NCI-H2029 (cell line): ENCODE results near the gene ACKR2.

ENCODE experiments used
- DNase-seq: peaks from one replicate; lab custom pipeline; 2025; lab: John Stamatoyannopoulos, UW

ACKR2 gene

DNA sequence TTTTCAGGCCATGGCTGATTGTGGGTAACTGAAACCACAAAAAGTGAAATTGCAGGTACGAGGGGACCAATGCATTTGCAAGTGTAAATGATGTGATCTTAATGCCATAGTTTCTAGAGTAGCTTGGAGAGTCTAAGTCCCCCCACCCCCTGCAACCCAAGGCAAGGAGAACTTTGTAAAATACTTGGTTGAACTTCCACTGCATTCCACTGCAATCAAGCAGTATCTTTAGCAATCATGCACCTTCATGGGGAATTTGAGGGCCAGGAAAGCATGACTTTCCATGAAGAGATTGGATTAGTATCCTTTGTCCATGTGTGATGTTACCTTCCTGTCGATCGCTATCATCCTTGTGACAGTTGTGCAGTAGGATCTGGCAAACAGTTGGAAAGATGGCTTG is 77.8 kb downstream of the ACKR2 start:
- DNase-seq, result no peak

DNA sequence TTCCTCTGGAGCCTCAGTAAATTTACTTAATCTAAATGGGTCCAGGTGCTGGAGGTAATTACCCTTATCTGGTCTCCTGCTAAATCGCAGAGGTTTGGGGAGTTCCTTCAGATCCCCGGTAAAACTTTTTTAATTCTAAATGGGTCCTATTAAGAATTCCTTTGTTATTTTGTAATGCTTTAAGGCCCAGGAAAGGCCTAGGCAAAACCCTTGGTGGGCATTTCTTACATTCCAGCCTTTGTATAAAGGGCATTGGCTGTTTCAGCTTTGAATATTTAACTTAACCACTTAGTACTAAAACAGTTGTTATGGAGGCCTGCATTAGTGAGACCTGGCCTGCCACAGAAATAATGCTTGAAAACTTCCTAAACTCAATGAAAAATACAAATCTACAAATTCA is 81.8 kb downstream of the ACKR2 start:
- DNase-seq, result no peak

DNA sequence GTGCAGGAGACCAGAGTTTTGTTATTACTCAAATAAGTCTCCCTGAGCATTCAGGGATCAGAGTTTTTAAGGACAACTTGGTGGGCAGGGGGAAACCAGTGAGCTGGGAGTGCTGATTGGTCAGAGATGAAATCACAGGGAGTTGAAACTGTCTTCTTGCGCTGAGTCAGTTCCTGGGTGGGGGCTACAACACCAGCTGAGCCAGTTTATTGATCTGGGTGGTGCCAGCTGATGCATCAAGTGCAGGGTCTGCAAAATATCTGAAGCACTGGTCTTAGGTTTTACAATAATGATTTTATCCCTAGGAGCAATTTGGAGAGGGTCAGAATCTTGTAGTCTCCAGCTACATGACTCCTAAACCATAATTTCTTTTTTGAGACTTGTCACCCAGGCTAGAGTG is 82.9 kb downstream of the ACKR2 start:
- no peak for DNase-seq

DNA sequence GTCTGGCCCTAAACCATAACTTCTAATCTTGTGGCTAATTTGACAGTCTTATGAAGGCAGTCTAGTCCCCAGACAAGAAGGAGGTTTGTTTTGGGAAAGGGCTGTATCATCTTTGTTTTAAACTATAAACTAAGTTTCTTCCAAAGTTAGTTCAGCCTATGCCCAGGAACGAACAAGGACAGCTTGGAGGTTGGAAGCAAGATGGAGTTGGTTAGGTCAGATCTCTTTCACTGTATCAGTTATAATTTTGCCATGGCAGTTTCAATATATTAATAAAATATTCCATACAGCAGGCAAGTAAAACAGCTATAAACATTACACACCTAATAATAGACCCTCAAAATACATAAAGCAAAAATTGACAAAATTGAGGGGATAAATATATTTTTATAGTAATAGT is 83.6 kb downstream of the ACKR2 start:
- DNase-seq, result no peak

DNA sequence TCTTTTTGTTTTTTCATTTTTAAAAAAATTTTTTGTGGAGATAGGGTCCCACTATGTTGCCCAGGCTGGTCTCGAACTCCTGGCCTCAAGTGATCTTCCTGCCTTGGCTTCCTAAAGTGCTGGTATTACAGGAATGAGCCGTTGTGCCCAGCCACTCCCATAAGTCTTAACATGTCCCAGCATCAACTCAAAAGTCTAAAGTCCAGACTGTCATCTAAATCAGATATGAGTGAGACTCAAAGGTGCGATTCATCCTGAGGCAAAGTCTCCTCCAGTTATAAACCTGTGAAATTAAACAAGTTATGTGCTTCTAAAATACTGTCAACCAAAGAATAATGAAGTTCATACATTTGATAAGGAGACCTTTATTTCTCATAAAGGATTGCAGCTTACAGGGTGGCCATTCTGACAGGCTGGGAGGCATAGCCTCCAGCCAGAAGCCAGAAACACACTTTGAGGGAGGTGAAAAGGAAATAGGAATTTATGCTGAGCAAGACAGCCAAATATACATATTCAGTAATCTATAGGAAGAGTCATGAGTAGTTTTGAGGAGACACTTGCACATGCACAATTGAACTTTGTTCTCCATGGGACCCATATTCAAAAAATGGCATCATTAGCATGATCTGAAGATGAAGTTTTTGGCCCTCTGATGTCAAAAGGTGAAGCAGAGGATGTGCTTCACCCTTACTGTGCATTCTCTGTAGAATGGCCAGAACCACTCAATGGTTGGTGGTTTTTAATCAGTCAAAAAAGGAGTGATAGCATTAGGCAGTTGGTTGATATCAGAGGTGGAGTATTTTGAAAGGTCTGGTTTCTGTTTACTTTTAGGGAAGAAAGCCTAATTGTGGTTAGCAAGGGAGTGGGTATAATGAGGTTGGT is 85.7 kb downstream of the ACKR2 start:
- DNase-seq, result no peak

DNA sequence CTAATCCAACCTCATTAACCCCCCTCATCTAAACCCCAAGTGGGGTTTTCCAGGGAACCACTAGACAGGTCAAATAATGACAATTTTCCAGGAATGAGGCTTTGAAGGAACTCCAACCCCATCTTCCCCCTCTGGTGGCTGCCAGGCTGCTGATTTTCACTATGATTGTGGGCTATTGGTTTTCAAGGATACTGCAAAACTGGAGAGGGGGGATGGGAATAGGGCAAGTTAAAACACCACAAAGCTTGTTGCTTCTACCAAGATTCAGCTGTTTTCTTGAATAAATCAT is 86.3 kb downstream of the ACKR2 start:
- DNase-seq, result peak; percentile 53

DNA sequence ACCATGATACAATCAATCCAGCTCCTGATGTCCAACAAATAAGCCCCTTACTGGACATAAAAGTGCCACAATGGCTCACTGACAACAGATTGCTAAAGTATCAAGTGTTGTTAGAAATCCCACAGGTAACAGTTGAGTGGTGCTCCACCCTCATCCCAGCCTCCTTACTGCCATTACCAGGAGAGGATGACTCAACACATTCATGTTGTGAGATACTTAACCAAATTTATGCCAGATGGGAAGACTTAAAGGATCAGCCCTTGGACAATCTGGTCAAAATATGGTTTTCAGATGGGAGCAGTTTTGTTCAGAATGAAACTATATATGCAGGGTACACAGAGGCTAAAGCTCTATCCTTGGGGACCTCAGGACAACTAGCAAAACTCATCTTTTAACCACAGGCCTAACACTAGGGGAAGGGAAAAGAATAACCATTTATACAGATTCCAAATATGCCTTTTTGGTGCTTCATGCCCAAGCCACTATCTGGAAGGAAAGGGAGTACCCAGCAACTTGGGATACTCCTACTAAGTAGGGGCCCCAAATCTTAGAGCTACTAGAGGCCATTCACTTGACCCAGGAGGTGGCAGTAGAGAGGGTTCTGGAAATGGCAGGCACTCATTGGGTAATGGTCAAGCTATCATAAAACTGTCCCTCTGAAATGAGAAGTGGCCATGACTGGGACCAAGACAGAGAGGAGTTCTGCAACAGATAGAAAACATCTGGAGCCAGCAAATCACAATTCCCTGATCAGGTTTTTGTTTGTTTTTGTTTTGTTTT is 89.8 kb downstream of the ACKR2 start:
- no peak for DNase-seq

DNA sequence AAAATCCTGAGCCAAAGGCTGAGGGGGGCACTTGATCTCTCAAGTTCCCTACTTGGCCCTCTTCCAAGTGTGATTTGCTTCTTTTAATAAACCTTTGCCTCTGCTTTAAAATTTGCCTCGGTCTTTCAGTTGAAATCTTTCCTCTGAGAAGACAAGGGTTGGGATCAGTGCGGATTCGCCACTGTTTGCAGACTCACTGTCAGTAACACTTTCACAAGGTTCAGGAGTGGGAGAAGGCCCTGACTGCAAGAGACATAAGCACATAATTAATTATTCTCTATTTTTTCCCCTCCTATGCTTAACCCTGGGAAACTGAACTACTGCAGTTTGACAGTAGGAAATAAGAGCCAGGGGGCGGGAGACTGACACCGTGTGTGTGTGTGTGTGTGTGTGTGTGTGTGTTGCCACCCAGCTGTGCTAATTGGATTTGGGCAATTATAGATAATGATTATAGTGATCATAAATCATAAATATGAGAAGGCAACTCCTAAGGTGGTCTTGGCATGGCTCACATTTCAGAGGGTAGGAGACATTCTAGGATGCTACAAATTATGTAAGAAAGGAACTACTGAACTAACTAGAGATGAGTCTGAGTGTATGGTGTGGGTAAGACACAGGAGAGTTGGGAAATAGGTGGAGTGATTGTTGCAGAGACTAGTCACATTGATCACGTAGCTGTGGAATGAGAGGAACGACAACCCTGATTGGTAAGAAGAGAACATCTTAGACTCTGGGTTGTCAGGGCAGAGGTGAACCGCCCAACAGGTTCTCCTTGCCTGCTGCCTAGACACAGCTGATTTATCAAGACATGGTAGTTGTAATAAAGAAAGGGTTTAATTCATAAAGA is 91.2 kb downstream of the ACKR2 start:
- no peak for DNase-seq

DNA sequence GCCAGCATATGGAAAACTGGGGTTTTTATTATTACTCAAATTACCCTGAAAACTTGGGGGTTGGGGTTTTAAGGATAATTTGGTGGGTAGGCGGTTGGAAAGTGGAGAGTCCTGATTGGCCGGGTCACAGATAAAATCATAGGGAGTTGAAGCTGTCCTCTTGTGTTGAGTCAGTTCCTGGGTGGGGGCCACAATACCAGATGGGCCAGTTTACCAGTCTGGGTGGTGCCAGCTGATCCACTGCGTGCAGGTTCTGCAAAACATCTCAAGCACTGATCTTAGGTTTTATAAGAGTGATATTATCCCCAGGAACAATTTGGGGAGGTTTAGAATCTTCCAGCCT is 91.8 kb downstream of the ACKR2 start:
- no peak for DNase-seq

DNA sequence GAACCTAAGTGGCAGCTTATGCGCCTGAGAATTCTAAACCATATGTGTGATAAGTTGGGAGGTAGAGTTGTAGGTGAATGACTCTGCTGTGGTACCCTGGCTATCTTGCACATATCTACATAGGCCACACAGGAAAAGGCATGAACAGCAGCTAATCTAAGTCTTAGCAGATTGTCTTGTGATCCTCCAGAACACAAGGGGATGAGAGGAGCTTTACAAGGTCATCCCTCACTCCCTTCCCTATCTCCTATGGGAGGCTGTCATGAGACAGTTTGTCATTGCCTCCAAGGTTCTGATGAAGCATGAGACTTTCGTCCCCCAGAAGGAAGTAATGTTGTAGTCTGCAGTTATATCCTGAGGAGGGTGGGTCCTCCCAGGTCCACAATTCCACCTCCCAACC is 93.0 kb downstream of the ACKR2 start:
- DNase-seq, result no peak

DNA sequence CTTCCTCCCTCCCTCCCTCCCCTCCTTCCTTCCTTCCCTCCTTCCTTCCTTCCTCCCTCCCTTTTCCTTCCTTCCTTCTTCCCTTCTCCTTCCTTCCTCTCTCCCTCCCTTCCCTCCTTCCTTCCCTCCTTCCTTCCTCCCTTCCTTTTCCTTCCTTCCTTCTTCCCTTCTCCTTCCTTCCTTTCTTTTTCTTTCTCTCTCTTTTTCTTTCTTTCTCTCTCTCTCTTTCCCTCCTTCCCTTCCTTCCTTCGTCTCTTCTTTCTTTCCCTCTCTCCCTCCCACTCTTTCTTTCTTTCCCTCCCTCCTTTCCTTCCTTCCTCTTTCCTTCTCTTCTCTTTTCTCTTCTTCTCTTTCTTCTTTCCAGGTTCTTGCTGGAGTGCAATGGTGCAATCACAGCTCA is 94.8 kb downstream of the ACKR2 start:
- no peak for DNase-seq

DNA sequence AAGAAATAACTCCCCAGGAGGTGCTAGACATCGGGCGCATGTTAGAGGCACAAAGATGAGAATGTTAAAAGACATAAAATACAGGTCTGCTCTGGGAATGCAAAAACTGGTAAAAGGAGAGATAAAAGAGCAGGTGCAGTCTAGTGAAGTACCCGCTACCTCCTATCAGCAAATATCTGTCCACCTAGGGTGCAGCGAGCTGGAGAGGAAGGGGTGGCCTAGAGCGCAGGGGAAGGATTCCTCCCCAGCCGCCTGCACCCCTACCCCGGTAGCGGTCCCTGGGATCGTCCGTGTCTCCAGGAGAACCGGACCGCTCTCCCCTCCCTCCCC is 96.5 kb downstream of the ACKR2 start:
- DNase-seq, result peak; percentile 32

DNA sequence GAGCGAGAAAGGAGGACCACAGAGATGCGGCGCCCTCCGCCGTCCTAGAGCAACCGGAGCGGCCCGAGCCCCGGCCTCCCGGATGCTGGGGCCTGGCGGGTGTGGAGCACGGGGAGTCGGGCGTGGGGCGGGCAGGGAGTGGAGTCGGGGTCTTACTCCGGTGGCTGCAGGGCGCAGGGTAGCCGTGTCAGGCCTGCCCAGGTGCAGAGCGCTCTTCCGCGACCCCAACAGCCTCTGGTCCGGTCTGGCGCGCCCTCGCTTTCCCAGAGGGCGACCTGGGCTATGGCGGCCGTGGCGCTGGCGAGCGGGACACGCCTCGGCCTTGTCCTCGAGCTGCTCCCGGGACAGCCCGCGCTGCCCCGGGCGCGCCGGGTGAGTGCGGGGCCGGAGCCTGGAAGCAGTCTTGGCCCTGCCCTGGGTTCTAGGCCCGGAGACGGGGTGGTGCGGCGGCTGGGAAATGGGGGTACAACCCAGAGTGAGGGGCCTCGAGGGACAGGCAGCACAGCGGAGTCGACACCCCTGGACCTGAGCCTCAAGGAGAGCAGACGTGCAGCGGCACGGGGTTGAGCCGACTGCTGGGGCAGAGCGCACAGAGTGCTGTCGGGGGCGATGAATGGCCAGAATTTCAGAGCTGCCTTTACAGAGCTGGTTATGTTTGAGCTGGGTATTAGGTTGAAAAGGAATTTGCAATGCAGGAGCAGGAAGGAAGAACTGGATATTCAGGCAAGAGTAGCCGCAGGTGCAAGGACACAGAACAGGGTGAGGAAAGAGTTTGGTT is 97.0 kb downstream of the ACKR2 start, which contains the start of gene ZNF662:
ZNF662 (plus strand) TSS at position 73 of the 778 bp plus-strand sequence. CDS start 1,973 bp downstream, outside the sequence.
- no peak for DNase-seq

DNA sequence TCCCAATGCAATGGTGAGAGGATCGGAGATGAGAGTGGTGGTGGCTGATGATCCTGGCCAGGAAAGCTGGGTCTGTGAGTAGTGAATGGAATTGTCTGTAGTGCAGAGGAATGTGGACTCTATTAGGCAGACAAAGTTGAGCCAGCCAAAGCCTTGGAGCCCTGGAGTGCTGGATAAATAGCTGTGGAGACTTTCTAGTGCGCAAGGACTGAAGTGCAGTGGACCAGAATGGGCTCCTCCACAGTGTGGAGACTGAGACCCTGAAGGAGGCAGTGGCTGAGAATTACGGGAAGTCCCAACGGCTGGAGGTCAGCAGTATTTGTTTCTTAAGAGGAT is 97.6 kb downstream of the ACKR2 start:
- DNase-seq, result no peak

DNA sequence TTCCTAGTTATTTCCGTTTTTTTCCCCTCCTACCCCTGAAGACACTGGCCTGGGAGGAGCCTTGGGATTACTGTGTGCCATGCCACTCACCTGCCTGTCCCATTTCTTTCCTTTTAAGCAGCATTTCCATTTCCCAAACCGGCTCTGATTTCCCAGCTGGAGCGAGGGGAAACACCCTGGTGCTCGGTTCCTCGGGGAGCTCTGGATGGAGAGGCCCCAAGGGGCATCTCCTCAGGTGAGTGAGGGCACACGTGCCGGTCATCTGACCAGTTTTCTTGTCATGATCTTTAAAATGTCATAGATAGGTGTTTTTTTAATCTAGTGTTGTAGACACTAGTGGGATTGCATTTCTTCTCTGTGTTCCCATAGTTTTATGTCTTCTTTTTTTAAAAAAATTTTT is 99.4 kb downstream of the ACKR2 start:
- no peak for DNase-seq

DNA sequence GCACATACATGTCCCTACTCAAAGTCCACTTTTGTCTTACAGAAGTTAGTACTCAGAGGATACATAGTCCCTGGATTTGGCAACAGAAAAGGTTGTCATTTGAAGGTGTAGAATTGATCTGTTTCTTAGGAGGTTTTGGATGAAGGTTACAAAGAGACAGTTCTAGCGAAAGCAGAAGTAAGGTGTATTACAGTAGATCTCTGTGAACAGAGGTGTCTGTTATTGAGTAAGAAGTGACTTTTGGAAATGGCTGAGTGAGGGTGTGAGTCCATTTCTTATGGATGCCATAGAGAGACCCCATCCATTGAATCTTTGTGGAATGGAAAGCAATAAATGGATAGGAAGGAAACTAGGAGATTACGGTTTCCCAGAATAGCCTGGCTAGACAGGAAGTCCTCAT is 102.3 kb downstream of the ACKR2 start:
- DNase-seq, result no peak

DNA sequence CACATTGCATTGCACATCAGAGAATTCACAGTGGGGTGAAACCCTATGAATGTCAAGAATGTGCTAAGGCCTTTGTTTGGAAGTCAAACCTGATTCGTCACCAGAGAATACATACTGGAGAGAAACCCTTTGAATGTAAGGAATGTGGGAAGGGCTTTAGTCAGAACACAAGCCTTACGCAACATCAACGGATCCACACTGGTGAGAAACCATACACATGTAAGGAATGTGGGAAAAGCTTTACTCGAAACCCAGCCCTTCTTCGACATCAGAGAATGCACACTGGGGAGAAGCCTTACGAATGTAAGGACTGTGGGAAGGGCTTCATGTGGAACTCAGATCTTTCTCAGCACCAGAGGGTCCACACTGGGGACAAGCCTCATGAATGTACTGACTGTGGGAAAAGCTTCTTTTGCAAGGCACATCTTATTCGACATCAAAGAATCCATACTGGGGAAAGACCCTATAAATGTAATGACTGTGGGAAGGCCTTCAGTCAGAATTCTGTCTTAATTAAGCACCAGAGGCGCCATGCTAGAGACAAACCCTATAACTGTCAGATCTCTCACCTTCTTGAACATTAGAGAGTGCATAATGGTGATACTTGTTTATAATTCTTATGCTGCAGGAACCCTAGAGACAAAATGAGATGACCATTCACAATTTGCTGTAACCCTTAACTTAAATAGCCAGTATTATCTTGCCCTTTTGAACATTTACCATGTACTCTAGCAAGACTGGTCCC is 105.7 kb downstream of the ACKR2 start:
- DNase-seq, result no peak
